ENCODE results near the gene ACD. TPM values are rescaled to one million over a fixed set of nuclear protein-coding genes. Genes with fewer than 3 reads are reported as not detected.

The ACD gene
- polyA plus RNA-seq, 1 experiment: 11.4 TPM

DNA sequence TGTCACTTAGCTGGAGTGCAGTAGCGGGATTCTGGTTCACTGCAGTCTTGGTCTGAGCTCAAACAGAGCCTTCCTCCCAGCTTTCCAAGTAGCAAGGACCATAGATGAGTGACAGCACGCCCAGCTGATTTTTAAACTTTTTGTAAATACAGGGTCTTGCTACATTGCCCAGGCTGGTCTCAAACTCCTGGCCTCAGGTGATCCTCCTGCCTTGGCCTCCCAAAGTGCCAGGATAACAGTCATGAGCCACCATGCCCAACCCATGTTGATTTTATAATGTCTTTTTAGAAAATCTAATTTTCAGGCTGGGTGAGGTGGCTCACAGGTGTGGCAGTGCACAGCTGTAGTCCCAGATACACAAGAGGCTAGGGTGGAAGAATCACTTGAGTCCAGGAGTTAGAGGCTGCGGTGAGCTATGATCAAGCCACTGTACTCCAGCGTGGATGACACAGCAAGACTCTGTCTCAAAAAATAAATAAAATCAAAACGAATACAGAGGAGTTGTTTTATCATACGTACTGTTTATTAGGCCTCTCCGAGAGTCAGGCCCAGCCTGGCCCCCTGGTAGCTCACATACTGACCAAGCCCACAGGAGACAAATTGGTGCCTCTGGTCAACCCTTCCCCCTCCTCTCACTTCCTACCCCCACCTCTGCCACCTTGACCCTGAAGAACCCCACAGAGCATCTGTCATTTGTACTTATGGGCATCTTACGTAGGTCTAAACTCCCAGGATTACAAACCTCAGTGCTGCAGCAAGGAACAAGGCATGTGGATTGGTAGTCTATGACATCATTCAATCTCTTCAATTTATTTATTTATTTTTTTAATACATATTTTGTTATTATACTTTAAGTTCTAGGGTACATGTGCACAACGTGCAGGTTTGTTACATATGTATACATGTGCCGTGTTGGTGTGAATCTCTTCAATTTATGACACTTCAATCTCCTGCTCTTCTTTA is 20.2 kb upstream of the ACD start:
- no peak for DNase-seq (ENCODE audit: low read depth, low spot score)
- ChIA-PET POLR2A (no interaction called here), CTCF (interaction anchor here (0.6 to 1.3 kb wide), 6 partner anchors 12 to 204 kb away, joined by 3 to 5 read pairs (median 4); no protein-coding TSS in a partner anchor)
- Histone ChIP-seq H3K4me3 (ENCODE audit: low read depth, low read length) (no peak overlapping the region), H3K27ac (ENCODE audit: low read depth, low read length) (no peak overlapping the region), H3K9me3 (ENCODE audit: control insufficient read depth, insufficient read depth, low read length) (no peaks in the 10 kb centered on the region), H3K27me3 (ENCODE audit: control insufficient read depth, insufficient read depth, low read length) (no peaks in the 10 kb centered on the region)
- TF ChIP-seq, protein P1, sequence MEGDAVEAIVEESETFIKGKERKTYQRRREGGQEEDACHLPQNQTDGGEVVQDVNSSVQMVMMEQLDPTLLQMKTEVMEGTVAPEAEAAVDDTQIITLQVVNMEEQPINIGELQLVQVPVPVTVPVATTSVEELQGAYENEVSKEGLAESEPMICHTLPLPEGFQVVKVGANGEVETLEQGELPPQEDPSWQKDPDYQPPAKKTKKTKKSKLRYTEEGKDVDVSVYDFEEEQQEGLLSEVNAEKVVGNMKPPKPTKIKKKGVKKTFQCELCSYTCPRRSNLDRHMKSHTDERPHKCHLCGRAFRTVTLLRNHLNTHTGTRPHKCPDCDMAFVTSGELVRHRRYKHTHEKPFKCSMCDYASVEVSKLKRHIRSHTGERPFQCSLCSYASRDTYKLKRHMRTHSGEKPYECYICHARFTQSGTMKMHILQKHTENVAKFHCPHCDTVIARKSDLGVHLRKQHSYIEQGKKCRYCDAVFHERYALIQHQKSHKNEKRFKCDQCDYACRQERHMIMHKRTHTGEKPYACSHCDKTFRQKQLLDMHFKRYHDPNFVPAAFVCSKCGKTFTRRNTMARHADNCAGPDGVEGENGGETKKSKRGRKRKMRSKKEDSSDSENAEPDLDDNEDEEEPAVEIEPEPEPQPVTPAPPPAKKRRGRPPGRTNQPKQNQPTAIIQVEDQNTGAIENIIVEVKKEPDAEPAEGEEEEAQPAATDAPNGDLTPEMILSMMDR (IDR thresholded peaks at IDR 0.05; ENCODE audit: low read depth, low read length): no peak

DNA sequence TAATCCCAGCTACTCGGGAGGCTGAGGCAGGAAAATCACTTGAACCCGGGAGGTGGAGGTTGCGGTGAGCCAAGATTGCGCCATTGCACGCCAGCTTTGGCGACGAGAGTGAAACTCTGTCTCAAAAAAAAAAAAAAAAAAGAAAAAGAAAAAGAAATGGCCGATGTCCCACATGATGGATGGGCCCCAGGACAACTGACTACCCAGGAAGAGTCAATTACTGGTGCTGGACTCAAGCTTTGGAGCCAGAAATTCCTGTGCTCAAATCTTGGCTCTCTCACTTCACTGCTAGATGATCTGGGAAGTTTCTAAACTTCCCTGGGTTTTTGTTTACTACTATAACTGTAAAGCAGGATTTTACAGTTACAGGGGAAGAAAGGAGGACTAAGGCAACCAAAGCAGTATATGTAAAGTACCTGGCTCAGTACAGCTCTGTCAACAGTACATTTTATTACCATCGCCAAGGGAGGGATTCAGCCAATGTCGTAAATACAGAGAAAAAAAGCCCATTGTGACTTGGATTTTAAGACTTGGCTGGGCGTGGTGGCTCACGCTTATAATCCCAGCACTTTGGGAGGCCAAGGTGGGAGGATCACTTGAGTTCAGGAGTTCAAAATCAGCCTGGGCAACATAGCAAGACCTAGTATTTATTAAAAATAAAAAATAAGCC is 18.4 kb upstream of the ACD start:
- Histone ChIP-seq H3K9me3 (ENCODE audit: control insufficient read depth, insufficient read depth, low read length) (no peaks in the 10 kb centered on the region), H3K27me3 (ENCODE audit: control insufficient read depth, insufficient read depth, low read length) (no peaks in the 10 kb centered on the region), H3K4me3 (ENCODE audit: low read depth, low read length) (no peak overlapping the region), H3K27ac (ENCODE audit: low read depth, low read length) (no peak overlapping the region)
- ChIA-PET POLR2A (interaction anchor here (0.7 kb wide), 1 partner anchor 79 kb away, joined by 7 read pairs; no protein-coding TSS in a partner anchor), CTCF (interaction anchor here (1.1 to 2.2 kb wide), 2 partner anchors 104 to 138 kb away, joined by 3 to 5 read pairs; no protein-coding TSS in a partner anchor)
- no peak for DNase-seq (ENCODE audit: low read depth, low spot score)
- TF ChIP-seq, protein P1 (IDR thresholded peaks at IDR 0.05; ENCODE audit: low read depth, low read length): no peak

DNA sequence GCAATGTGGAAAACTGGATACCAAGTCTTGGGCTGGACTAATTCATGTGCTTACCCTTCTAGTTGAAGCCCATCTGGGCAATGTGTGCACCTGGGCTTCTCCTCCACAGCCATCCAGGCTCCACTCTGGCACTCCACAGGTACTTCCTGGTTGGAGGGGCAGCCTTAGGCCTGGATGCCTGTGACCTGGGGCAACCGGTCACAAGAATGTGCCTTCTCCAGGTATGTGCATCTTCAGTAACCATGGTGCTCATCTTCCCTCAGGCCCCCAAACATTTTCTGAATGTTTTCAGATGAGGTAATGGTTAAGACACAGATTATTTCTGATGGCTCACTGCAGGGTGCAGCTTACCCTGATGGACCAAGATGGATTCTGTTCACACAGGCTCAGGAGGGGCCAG is 17.7 kb upstream of the ACD start:
- Histone ChIP-seq H3K9me3 (ENCODE audit: control insufficient read depth, insufficient read depth, low read length) (no peaks in the 10 kb centered on the region), H3K27ac (ENCODE audit: low read depth, low read length) (peak overlapping the region; percentile 11), H3K4me3 (ENCODE audit: low read depth, low read length) (no peak overlapping the region), H3K27me3 (ENCODE audit: control insufficient read depth, insufficient read depth, low read length) (no peaks in the 10 kb centered on the region)
- POLR2A ChIA-PET: interaction anchor here (0.7 kb wide), 1 partner anchor 78 kb away, joined by 7 read pairs; no protein-coding TSS in a partner anchor
- TF ChIP-seq, protein P1 (IDR thresholded peaks at IDR 0.05; ENCODE audit: low read depth, low read length): no peak
- CTCF ChIA-PET: interaction anchor here (1.3 to 2.2 kb wide), 2 partner anchors 139 to 156 kb away, joined by 4 to 5 read pairs; no protein-coding TSS in a partner anchor
- no peak for DNase-seq (ENCODE audit: low read depth, low spot score)

DNA sequence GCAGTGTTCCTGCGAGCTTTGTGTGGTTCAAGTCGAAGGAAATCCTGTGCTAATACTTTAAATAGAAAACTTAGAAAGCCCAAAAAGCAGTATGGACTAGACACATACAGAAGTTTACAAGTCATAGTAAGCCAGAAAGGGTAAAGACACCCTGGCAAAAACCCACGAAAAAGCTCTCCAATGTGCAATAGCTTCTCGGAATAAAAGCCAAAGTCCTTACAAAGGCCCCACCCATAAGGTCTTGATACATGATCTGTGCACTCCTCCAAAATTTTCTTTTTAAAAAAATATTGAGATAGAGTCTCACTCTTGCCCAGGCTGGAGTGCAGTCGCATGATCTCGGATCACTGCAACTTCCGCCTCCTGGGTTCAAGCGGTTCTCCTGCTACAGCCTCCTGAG is 16.9 kb upstream of the ACD start:
- Histone ChIP-seq H3K4me3 (ENCODE audit: low read depth, low read length) (no peak overlapping the region), H3K27me3 (ENCODE audit: control insufficient read depth, insufficient read depth, low read length) (no peaks in the 10 kb centered on the region), H3K9me3 (ENCODE audit: control insufficient read depth, insufficient read depth, low read length) (no peaks in the 10 kb centered on the region), H3K27ac (ENCODE audit: low read depth, low read length) (no peak overlapping the region)
- no peak for DNase-seq (ENCODE audit: low read depth, low spot score)
- ChIA-PET CTCF (interaction anchor here (1.3 to 2.2 kb wide), 2 partner anchors 140 to 156 kb away, joined by 4 to 5 read pairs; no protein-coding TSS in a partner anchor), POLR2A (no interaction called here)
- TF ChIP-seq, protein P1 (IDR thresholded peaks at IDR 0.05; ENCODE audit: low read depth, low read length): no peak

Measured in AG04450 (cell line).